Gastroesophageal sphincter (tissue), 3 donors: ENCODE results near the gene ABCA4.

Source experiments
- EP300 ChIP-seq: sonication (generic); formaldehyde crosslinking; IDR thresholded peaks from one replicate; pipeline ENCODE4 v1.6.1; 2017; ENCODE audit warnings: antibody characterized with exemption, mild to moderate bottlenecking
- POLR2A ChIP-seq, 2 donors: fragments of 450-650 bp; IDR thresholded peaks; one replicate each; pipeline ENCODE4 v1.6.1; 2017; ENCODE audit warnings: antibody characterized with exemption in 2 of 2, mild to moderate bottlenecking in 2 of 2, moderate library complexity in 1 of 2
- TF ChIP-seq, protein P1 (sequence below), 4 experiments: fragments of 200-600 bp in 2 of 4; fragments of 450-650 bp in 2 of 4; sonication (generic) in 1 of 4; IDR thresholded peaks; one replicate each; pipeline ENCODE4 v1.5.1; 2017 to 2019; ENCODE audit warnings: antibody characterized with exemption in 4 of 4, mild to moderate bottlenecking in 2 of 4, moderate library complexity in 2 of 4

DNA sequence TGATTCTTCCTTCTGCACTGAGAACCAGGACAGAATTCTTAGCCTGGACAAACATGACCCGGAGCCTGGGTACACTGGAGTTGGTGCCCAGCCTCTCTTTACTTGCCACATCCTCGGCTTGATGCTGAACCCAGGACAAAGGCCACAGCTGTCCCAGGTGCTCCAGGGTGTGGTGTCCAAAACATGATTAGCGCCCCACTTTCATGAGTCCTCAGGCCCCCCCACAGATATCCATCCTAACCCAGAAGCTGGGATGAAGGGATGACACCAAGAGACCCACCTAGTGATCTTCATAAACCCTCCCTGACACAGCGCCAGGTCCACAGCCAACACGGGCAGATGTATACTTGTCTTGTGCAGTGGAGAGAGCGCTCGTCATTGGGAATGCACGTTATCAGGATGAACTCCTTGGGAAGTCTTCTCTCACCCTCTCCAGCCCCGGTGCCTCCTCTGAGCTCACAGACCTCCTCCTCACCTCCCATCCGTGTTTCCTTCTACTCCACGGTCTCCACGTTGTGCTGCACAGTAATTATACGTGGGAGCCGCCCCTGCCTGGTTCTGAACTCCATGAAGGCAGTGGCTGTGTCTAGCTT, 3.6 kb downstream of the ABCA4 start:
- TF ChIP-seq, protein P1, sequence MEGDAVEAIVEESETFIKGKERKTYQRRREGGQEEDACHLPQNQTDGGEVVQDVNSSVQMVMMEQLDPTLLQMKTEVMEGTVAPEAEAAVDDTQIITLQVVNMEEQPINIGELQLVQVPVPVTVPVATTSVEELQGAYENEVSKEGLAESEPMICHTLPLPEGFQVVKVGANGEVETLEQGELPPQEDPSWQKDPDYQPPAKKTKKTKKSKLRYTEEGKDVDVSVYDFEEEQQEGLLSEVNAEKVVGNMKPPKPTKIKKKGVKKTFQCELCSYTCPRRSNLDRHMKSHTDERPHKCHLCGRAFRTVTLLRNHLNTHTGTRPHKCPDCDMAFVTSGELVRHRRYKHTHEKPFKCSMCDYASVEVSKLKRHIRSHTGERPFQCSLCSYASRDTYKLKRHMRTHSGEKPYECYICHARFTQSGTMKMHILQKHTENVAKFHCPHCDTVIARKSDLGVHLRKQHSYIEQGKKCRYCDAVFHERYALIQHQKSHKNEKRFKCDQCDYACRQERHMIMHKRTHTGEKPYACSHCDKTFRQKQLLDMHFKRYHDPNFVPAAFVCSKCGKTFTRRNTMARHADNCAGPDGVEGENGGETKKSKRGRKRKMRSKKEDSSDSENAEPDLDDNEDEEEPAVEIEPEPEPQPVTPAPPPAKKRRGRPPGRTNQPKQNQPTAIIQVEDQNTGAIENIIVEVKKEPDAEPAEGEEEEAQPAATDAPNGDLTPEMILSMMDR (IDR thresholded peaks at IDR 0.05): no peak
- TF ChIP-seq EP300 (no peak), POLR2A (IDR thresholded peaks at IDR 0.05) (no peak)
